CD4-positive, alpha-beta T cell treated with Interleukin-4 for 4 hours (primary cell): ENCODE data around the gene MMP14.
"Not testable (repeated sequence)": the region's sequence is repeated elsewhere in the genome, so short reads cannot be mapped to it uniquely, and the experiment has no call there.

ENCODE experiments used
- DNase-seq: peaks from one replicate; pipeline ENCODE4 v3.0.0-alpha.2; 2020

The MMP14 gene

GRCh38 chr14:22842211-22843122 is 6.1 kb downstream of the MMP14 start:
- DNase-seq, result no peak

GRCh38 chr14:22843123-22843925 is 6.9 kb downstream of the MMP14 start:
- no peak for DNase-seq

- no peak for DNase-seq
Observed at GRCh38 chr14:22844221-22845102, 8.1 kb downstream of the MMP14 start.

- DNase-seq, result no peak
Observed at GRCh38 chr14:22845103-22845394, 8.7 kb downstream of the MMP14 start.

- DNase-seq, result no peak
Observed at GRCh38 chr14:22845821-22846625, 9.6 kb downstream of the MMP14 start.

- DNase-seq, result no peak
Observed at GRCh38 chr14:22846811-22847307, 10.5 kb downstream of the MMP14 start.

- no peak for DNase-seq
Observed at GRCh38 chr14:22847661-22848341, 11.4 kb downstream of the MMP14 start.

GRCh38 chr14:22848351-22849164 is 12.2 kb downstream of the MMP14 start:
- DNase-seq, result no peak

GRCh38 chr14:22849212-22849819 is 12.9 kb downstream of the MMP14 start:
- no peak for DNase-seq

- DNase-seq, result no peak
Observed at GRCh38 chr14:22850944-22851764, 14.8 kb downstream of the MMP14 start.

GRCh38 chr14:22852178-22852577 is 15.8 kb downstream of the MMP14 start:
- not testable (repeated sequence) for DNase-seq

GRCh38 chr14:22852599-22852939 is 16.2 kb downstream of the MMP14 start:
- DNase-seq, result no peak

- DNase-seq, result peak; percentile 81
Observed at GRCh38 chr14:22852940-22853767, 16.8 kb downstream of the MMP14 start.

- not testable (repeated sequence) for DNase-seq
Observed at GRCh38 chr14:22854296-22854695, 17.9 kb downstream of the MMP14 start.

- no peak for DNase-seq
Observed at GRCh38 chr14:22854963-22855724, 18.8 kb downstream of the MMP14 start.

GRCh38 chr14:22856428-22856827 is 20.0 kb downstream of the MMP14 start:
- DNase-seq, result no peak

GRCh38 chr14:22860377-22860776 is 24.0 kb downstream of the MMP14 start:
- DNase-seq, result not testable (repeated sequence)
